Right lobe of liver (tissue), 4 donors: ENCODE results near the gene MET.

Source experiments
- CTCF ChIP-seq, 4 donors: fragments of 200-600 bp in 3 of 4; fragments of 450-650 bp in 1 of 4; IDR thresholded peaks; one replicate each; pipeline versions ENCODE4 v1.5.1 to v1.8.0; 2016 to 2022; ENCODE audit warnings: antibody characterized with exemption in 4 of 4, mild to moderate bottlenecking in 2 of 4
- POLR2A ChIP-seq: fragments of 450-650 bp; IDR thresholded peaks from one replicate; pipeline ENCODE4 v1.6.1; 2017; ENCODE audit warnings: antibody characterized with exemption, mild to moderate bottlenecking
- donor health status: DM: no; HTN: no; CAD: no.
- donor health status: DM: no; HTN: no; CAD: no.
- donor health status: DM: no; HTN: yes; CAD: no.

- TF ChIP-seq POLR2A: no peak
- TF ChIP-seq CTCF (IDR thresholded peaks at IDR 0.05): no peak
These were observed 17.8 kb downstream of the MET start for GRCh38 chr7:116689790-116690259.
